ENCODE results near the gene LRRC9.
A peak's percentile ranks its signal among the peaks of the same experiment; 100 is the strongest.

LRRC9 gene

DNA sequence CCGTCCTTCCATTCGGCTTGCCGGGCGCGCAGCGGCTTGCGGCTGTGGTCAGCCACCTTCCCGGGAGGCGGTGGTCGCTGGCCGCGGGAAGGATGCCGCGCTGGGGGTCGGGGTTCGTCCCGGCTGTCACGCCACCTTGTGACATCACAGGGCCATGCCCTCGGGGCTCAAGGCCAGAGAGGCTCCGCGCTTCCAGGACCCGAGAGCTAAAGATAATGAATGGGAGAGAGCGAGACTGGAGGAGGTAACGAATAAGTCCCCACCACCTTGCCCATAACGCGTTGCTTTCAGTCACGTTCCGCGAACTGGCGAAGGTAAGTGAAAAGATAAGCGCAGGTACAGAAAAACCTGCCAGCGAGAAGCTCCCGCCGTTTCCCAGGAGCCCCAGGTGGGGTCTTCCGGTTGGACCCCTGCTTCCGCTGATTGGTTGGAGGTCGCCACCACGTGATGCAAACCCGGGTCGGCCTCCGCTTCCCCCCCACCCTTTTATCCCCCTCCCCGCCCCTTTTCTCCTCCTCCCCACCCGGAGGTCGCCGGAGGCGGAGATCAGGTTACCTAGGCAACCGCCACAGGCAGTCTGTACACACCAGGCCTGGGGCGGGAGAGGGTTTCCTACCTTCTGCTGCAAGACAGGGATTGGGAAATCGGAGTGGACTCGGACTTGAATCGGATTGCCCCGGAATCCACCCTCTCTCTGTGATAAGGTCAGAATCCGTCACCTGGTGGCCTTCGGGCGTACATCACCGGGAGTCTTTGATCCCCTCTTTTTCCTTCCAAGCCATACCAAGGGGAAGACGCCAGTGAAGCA, at the start of gene LRRC9:
Gene LRRC9, plus strand, starts transcription at position 575 of the 808 bp plus-strand sequence.
- no peak for TF ChIP-seq EZH2phosphoT487 (conservative IDR thresholded peaks at IDR 0.05; ENCODE audit: low read length)
- TF ChIP-seq, protein P1, sequence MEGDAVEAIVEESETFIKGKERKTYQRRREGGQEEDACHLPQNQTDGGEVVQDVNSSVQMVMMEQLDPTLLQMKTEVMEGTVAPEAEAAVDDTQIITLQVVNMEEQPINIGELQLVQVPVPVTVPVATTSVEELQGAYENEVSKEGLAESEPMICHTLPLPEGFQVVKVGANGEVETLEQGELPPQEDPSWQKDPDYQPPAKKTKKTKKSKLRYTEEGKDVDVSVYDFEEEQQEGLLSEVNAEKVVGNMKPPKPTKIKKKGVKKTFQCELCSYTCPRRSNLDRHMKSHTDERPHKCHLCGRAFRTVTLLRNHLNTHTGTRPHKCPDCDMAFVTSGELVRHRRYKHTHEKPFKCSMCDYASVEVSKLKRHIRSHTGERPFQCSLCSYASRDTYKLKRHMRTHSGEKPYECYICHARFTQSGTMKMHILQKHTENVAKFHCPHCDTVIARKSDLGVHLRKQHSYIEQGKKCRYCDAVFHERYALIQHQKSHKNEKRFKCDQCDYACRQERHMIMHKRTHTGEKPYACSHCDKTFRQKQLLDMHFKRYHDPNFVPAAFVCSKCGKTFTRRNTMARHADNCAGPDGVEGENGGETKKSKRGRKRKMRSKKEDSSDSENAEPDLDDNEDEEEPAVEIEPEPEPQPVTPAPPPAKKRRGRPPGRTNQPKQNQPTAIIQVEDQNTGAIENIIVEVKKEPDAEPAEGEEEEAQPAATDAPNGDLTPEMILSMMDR (IDR thresholded peaks at IDR 0.05; ENCODE audit: insufficient read depth, low read length, poor library complexity, severe bottlenecking), result no peak
- Histone ChIP-seq H3K27me3 (ENCODE audit: low read length) (no peaks in the 10 kb centered on the region), H3K79me2 (ENCODE audit: insufficient read depth, low read length) (no peaks in the 10 kb centered on the region), H3K4me2 (ENCODE audit: low read depth, low read length, poor library complexity, severe bottlenecking) (peak within 1 kb of the TSS; percentile 67), H3K9me3 (ENCODE audit: insufficient read depth, low read length) (no peaks in the 10 kb centered on the region), H3K4me3 (ENCODE audit: insufficient read depth, low read length, poor library complexity, severe bottlenecking) (peak within 1 kb of the TSS; percentile 41), H4K20me1 (ENCODE audit: low read depth, low read length) (no peaks in the 10 kb centered on the region), H2AFZ (ENCODE audit: low read depth, low read length, severe bottlenecking) (peak within 1 kb of the TSS; percentile 90), H3K36me3 (ENCODE audit: low read length) (no peaks in the 10 kb centered on the region), H3F3A (ENCODE audit: insufficient read depth) (no peaks in the 10 kb centered on the region), H3K9ac (ENCODE audit: low read length) (peak within 1 kb of the TSS; percentile 18; the same call in 1 of the 2 replicates), H3K27ac (ENCODE audit: low read depth, low read length) (no peak within 1 kb of the TSS), H3K9me2 (replicated peaks; ENCODE audit: insufficient read depth, low read length) (no peaks in the 10 kb centered on the region)

DNA sequence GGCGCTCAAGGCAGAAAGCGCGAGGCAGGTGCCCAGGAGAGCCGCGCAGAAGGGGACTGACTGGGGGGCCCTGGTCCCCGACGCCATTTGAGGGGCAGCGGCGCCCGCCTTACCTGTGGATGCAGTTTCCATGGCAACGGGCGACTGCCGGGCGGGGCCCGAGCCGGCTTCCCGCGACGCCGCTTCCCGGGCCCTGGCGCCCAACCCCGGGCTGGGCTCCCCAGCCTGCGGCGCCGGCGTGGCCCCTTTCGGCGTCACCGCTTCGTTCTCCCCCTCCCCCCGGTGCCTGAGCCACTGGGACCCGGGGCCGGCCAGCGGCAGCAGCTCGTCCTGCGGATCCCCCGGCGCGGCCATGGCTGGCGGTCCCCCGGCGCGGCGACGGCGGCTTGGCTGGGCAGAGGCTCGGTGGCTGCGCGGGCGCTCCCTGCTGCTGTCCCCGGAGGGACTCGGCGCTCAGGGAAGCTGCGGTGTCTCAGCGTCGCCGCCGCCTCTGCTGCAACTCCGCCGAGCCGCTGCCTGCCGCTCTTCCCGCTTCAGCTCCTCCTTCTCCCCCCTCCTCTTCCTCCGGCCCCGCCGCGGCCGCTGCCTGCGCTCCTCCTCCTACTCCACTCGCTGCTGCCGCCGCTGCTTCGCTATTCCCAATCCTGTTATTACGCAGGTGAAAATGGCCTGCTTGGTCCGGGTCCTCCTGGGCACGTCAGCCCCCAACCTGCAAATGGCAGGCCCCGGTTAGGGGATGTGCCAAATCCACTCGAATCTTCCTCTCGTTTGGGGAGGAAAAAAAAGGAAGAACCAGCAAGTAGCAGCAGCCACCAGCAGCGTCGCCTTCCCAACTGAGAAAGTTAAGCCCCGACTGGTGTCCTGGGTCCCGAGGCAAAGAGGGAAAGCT, 49.4 kb upstream of the LRRC9 start, which contains the start of gene RTN1:
Gene RTN1, minus strand, starts transcription at position 500 of the 889 bp plus-strand sequence. Its CDS starts 146 bp downstream, at position 354.
- Histone ChIP-seq H3K9me3 (ENCODE audit: insufficient read depth, low read length) (no peaks in the 10 kb centered on the region), H3K9me2 (replicated peaks; ENCODE audit: insufficient read depth, low read length) (no peaks in the 10 kb centered on the region), H4K20me1 (ENCODE audit: low read depth, low read length) (no peaks in the 10 kb centered on the region), H3K36me3 (ENCODE audit: low read length) (no peaks in the 10 kb centered on the region), H3K4me2 (ENCODE audit: low read depth, low read length, poor library complexity, severe bottlenecking) (peak within 1 kb of the TSS; percentile 52), H3F3A (ENCODE audit: insufficient read depth) (no peaks in the 10 kb centered on the region), H3K4me3 (ENCODE audit: insufficient read depth, low read length, poor library complexity, severe bottlenecking) (peak within 1 kb of the TSS; percentile 47), H3K9ac (ENCODE audit: low read length) (peak within 1 kb of the TSS; percentile 16; the same call in 1 of the 2 replicates), H3K27me3 (ENCODE audit: low read length) (no peaks in the 10 kb centered on the region), H3K79me2 (ENCODE audit: insufficient read depth, low read length) (no peaks in the 10 kb centered on the region), H3K27ac (ENCODE audit: low read depth, low read length) (no peak within 1 kb of the TSS), H2AFZ (ENCODE audit: low read depth, low read length, severe bottlenecking) (peak within 1 kb of the TSS; percentile 66)
- TF ChIP-seq, protein P1 (IDR thresholded peaks at IDR 0.05; ENCODE audit: insufficient read depth, low read length, poor library complexity, severe bottlenecking), result no peak
- no peak for TF ChIP-seq EZH2phosphoT487 (conservative IDR thresholded peaks at IDR 0.05; ENCODE audit: low read length)

DNA sequence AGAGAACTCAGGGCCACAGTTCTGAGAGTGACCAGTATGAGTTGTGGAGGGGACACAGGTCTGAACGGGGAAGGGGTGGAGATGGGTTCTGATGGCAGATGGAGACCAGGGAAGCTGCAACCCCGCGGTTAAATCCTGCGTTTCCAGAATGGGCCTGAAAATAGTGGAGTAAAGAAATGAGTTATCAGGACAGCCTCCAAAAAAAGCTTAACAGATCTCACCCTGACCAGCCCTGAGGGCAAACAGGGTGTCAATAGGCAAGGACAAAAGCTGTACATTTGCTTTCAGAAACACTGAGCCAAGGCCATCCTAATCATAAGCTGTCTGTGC, 48.8 kb upstream of the LRRC9 start:
- Histone ChIP-seq H3K4me3 (ENCODE audit: insufficient read depth, low read length, poor library complexity, severe bottlenecking) (peak overlapping the region; percentile 47), H3K9me3 (ENCODE audit: insufficient read depth, low read length) (no peaks in the 10 kb centered on the region), H3F3A (ENCODE audit: insufficient read depth) (no peaks in the 10 kb centered on the region), H3K36me3 (ENCODE audit: low read length) (no peaks in the 10 kb centered on the region), H4K20me1 (ENCODE audit: low read depth, low read length) (no peaks in the 10 kb centered on the region), H3K27me3 (ENCODE audit: low read length) (no peaks in the 10 kb centered on the region), H3K9me2 (replicated peaks; ENCODE audit: insufficient read depth, low read length) (no peaks in the 10 kb centered on the region), H3K27ac (ENCODE audit: low read depth, low read length) (no peak overlapping the region), H3K4me2 (ENCODE audit: low read depth, low read length, poor library complexity, severe bottlenecking) (peak overlapping the region; percentile 52), H3K9ac (ENCODE audit: low read length) (peak overlapping the region; percentile 16; the same call in 1 of the 2 replicates), H3K79me2 (ENCODE audit: insufficient read depth, low read length) (no peaks in the 10 kb centered on the region), H2AFZ (ENCODE audit: low read depth, low read length, severe bottlenecking) (peak overlapping the region; percentile 66)
- TF ChIP-seq EZH2phosphoT487 (conservative IDR thresholded peaks at IDR 0.05; ENCODE audit: low read length), result no peak
- TF ChIP-seq, protein P1 (IDR thresholded peaks at IDR 0.05; ENCODE audit: insufficient read depth, low read length, poor library complexity, severe bottlenecking), result no peak

Measured in SU-DHL-6 (cell line).